Measurements from ENCODE around the gene ERGIC1. TPM values are rescaled to one million over a fixed set of nuclear protein-coding genes. Genes with fewer than 3 reads are reported as not detected.

Gene ERGIC1
- total RNA-seq, 3 donors from 2014 or later (not counting 1 experiment from before 2014, with no cell fraction given), result 86.2 to 126 (median 121) TPM

- Mint-ChIP-seq H3K4me3 (no peak overlapping the region), H3K9me3 (no peaks in the 10 kb centered on the region), H3K4me1 (peaks cover 3 to 4% of the 10 kb centered on the region in 2 donors), H3K36me3 (no peaks in the 10 kb centered on the region), H3K27ac (no peak overlapping the region), H3K27me3 (ENCODE audit: low read depth in 2 of 2) (no peaks in the 10 kb centered on the region)
- TF ChIP-seq CTCF (IDR thresholded peaks at IDR 0.05), result no peak
- no peaks in the 10 kb centered on the region for H3K27me3 ChIP-seq (ENCODE audit: control insufficient read depth, insufficient read depth, low read length)
- no peaks in the 10 kb centered on the region for H3K4me1 ChIP-seq (ENCODE audit: control insufficient read depth, insufficient read depth, low read length)
- WGBS (ENCODE audit: insufficient coverage), result 92% methylated on average over 11 of the region's 11 CpGs
- intact Hi-C loops (cut with micrococcal nuclease), result no loop called here
- no peaks in the 10 kb centered on the region for H3K9me3 ChIP-seq (ENCODE audit: control insufficient read depth, insufficient read depth, low read length)
- no peak for DNase-seq
- H3K4me3 ChIP-seq (ENCODE audit: low read length), result no peak overlapping the region
- no peak for ATAC-seq
- peaks cover 23% of the 10 kb centered on the region for H3K36me3 ChIP-seq (ENCODE audit: control insufficient read depth, insufficient read depth, low read length)
- H3K27ac ChIP-seq (ENCODE audit: low read length), result no peak overlapping the region
These were observed 117.5 kb downstream of the ERGIC1 start for GRCh38 chr5:172951371-172952033.

DNA sequence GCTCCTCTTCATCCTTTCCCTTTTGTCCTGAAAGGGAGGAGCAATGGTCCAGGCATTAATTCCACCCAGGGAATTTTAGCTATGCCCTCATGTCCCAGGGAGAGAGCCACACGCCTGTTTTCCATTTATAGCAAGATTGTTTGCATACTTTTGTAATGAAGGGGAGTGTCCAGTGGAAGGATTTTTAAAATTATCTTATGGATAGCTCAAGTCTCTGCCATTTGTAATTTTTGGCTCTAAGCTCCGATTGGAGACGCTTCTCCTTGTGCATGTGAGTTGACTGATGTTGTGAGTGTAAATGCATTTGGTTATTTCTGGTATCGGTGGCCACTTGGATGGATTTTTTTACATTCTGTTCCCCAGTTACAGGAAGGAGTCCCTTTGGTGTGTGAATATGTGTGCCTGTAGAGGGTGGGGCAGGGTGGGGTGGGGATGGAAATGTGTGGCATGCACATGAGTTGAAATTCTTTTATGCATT lies 118.0 kb downstream of the ERGIC1 start:
- intact Hi-C loops (cut with micrococcal nuclease), result no loop called here

DNA sequence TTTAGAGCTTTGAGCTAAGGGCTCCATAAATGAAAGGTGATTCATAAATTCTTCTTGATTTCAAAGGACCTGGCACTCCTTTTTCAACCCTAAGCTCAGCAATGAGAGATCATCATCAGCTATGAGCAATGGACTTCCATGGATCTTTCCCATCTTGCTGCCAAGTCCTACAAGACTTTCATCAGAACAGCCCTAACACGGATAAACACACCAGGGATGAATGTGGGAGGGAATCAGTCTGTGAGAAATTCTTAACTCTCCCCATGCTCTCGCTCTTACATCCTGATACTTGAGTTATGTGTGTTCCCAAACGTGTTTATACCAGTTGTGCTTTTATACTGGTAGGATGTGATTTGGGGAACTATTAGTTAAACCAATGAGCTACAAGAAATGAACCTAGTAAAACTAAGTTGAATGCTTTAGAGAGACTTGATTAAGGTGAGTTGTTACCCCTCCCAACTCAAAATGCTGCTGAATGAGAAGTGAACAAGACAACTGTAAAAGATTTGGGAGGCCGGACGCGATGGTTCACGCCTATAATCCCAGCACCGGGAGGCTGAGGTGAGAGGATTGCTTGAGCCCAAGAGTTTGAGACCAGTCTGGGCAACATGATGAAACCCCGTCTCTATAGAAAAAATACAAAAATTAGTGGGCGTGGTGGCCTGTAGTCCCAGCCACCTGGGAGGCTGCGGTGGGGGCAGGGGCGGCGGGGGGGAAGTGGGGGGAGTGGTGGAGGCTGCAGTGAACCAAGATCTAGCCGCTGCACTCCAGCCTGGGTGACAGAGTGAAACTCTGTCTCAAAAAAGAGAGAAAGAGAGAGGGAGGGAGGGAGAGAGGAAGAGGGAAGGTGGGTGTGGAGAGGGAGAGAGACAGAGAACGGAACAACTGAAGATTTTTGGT lies 120.0 kb downstream of the ERGIC1 start:
- Mint-ChIP-seq H3K36me3 (no peaks in the 10 kb centered on the region), H3K27ac (peak overlapping the region in 1 of 2 donors; percentile 43), H3K4me1 (peaks cover 8 to 12% of the 10 kb centered on the region in 2 donors), H3K4me3 (no peak overlapping the region), H3K27me3 (ENCODE audit: low read depth in 2 of 2) (no peaks in the 10 kb centered on the region), H3K9me3 (no peaks in the 10 kb centered on the region)
- no peak for ATAC-seq
- no peaks in the 10 kb centered on the region for H3K9me3 ChIP-seq (ENCODE audit: control insufficient read depth, insufficient read depth, low read length)
- intact Hi-C loops (cut with micrococcal nuclease), result no loop called here
- H3K4me1 ChIP-seq (ENCODE audit: control insufficient read depth, insufficient read depth, low read length), result peaks cover 5% of the 10 kb centered on the region
- H3K36me3 ChIP-seq (ENCODE audit: control insufficient read depth, insufficient read depth, low read length), result peaks cover 10% of the 10 kb centered on the region
- DNase-seq, result no peak
- H3K27ac ChIP-seq (ENCODE audit: low read length), result no peak overlapping the region
- WGBS (ENCODE audit: insufficient coverage), result 86% methylated on average over 8 of the region's 15 CpGs
- TF ChIP-seq CTCF (IDR thresholded peaks at IDR 0.05), result no peak
- H3K27me3 ChIP-seq (ENCODE audit: control insufficient read depth, insufficient read depth, low read length), result no peaks in the 10 kb centered on the region
- H3K4me3 ChIP-seq (ENCODE audit: low read length), result no peak overlapping the region

More for the DNA sequence above, 118.0 kb downstream of the ERGIC1 start:
- no peak overlapping the region for H3K4me3 Mint-ChIP-seq
- Histone ChIP-seq H3K4me3 (ENCODE audit: low read length) (no peak overlapping the region), H3K27ac (ENCODE audit: low read length) (no peak overlapping the region), H3K4me1 (ENCODE audit: control insufficient read depth, insufficient read depth, low read length) (no peaks in the 10 kb centered on the region), H3K27me3 (ENCODE audit: control insufficient read depth, insufficient read depth, low read length) (no peaks in the 10 kb centered on the region), H3K36me3 (ENCODE audit: control insufficient read depth, insufficient read depth, low read length) (peaks cover 22% of the 10 kb centered on the region), H3K9me3 (ENCODE audit: control insufficient read depth, insufficient read depth, low read length) (no peaks in the 10 kb centered on the region)
- H3K27me3 Mint-ChIP-seq (ENCODE audit: low read depth in 2 of 2), result no peaks in the 10 kb centered on the region
- no peak for DNase-seq
- H3K36me3 Mint-ChIP-seq, result no peaks in the 10 kb centered on the region
- H3K9me3 Mint-ChIP-seq, result no peaks in the 10 kb centered on the region
- TF ChIP-seq CTCF (IDR thresholded peaks at IDR 0.05), result no peak
- peaks cover 3 to 4% of the 10 kb centered on the region in 2 donors for H3K4me1 Mint-ChIP-seq
- no peak overlapping the region for H3K27ac Mint-ChIP-seq
- WGBS (ENCODE audit: insufficient coverage), result 99% methylated on average over 4 of the region's 4 CpGs
- ATAC-seq, result no peak

Data from natural killer cell (primary cell).